NCI-H2029 (cell line): ENCODE results near the gene ATF4.
"Not testable (repeated sequence)": the region's sequence is repeated elsewhere in the genome, so short reads cannot be mapped to it uniquely, and the experiment has no call there.

Experiments
- DNase-seq: peaks from one replicate; lab custom pipeline; 2025; lab: John Stamatoyannopoulos, UW

The ATF4 gene

GRCh38 chr22:39511226-39511625, 9.1 kb upstream of the ATF4 start:
- no peak for DNase-seq

- DNase-seq, result no peak
Observed at GRCh38 chr22:39512026-39512425, 8.3 kb upstream of the ATF4 start.

- no peak for DNase-seq
Observed at GRCh38 chr22:39513791-39514190, 6.6 kb upstream of the ATF4 start.

- DNase-seq, result no peak
Observed at GRCh38 chr22:39514373-39514973, 5.9 kb upstream of the ATF4 start.

- DNase-seq, result no peak
Observed at GRCh38 chr22:39515266-39516050, 4.9 kb upstream of the ATF4 start.

- DNase-seq, result no peak
Observed at GRCh38 chr22:39517470-39517869, 2.9 kb upstream of the ATF4 start.

- no peak for DNase-seq
Observed at GRCh38 chr22:39518144-39518786, 2.1 kb upstream of the ATF4 start.

GRCh38 chr22:39518996-39519680, 1.2 kb upstream of the ATF4 start:
- DNase-seq, result no peak

GRCh38 chr22:39519681-39520225, 609 bp upstream of the ATF4 start:
- peak; percentile 96 for DNase-seq

GRCh38 chr22:39521106-39521885, 934 bp downstream of the ATF4 start:
- DNase-seq, result not testable (repeated sequence)

GRCh38 chr22:39522091-39522490, 1.7 kb downstream of the ATF4 start:
- DNase-seq, result not testable (repeated sequence)

GRCh38 chr22:39522567-39523300, 2.4 kb downstream of the ATF4 start:
- peak; percentile 83 for DNase-seq

- no peak for DNase-seq
Observed at GRCh38 chr22:39524089-39524752, 3.9 kb downstream of the ATF4 start.

GRCh38 chr22:39524753-39525657, 4.6 kb downstream of the ATF4 start:
- DNase-seq, result no peak

- DNase-seq, result no peak
Observed at GRCh38 chr22:39525658-39525975, 5.3 kb downstream of the ATF4 start.

- DNase-seq, result no peak
Observed at GRCh38 chr22:39526736-39527171, 6.4 kb downstream of the ATF4 start.

GRCh38 chr22:39527481-39527961, 7.2 kb downstream of the ATF4 start:
- DNase-seq, result peak; percentile 75

- DNase-seq, result no peak
Observed at GRCh38 chr22:39528080-39528661, 7.8 kb downstream of the ATF4 start.
